ENCODE data around the gene DVL1. TPM values are rescaled to one million over a fixed set of nuclear protein-coding genes. Genes with fewer than 3 reads are reported as not detected.

The DVL1 gene
- polyA plus RNA-seq, 3 donors, result 0.41 to 29.8 (median 0.55) TPM

GRCh38 chr1:1293263-1294249, 55.7 kb downstream of the DVL1 start:
- Mint-ChIP-seq H3K27me3 (ENCODE audit: low read depth in 3 of 3) (no peaks in the 10 kb centered on the region), H3K9me3 (peaks cover 0 to 5% (median 0%) of the 10 kb centered on the region in 7 donors), H3K36me3 (peaks cover 2 to 17% of the 10 kb centered on the region in 2 donors), H3K27ac (no peak overlapping the region), H3K4me1 (no peaks in the 10 kb centered on the region), H3K4me3 (no peak overlapping the region)
- Histone ChIP-seq H3K4me1 (ENCODE audit: control insufficient read depth in 1 of 2, insufficient read depth in 2 of 2, low read length in 2 of 2) (no peaks in the 10 kb centered on the region), H3K4me3 (replicated peaks in 1 of 3; ENCODE audit: low read depth in 2 of 3, low read length in 3 of 3) (no peak overlapping the region), H3K4me2 (replicated peaks; ENCODE audit: extremely low read depth, low read length, poor library complexity, severe bottlenecking) (no peak overlapping the region), H2AFZ (ENCODE audit: insufficient read depth, low read depth, low read length, poor library complexity, severe bottlenecking) (no peak overlapping the region), H3K27me3 (ENCODE audit: control insufficient read depth in 2 of 2, insufficient read depth in 2 of 2, low read length in 2 of 2) (no peaks in the 10 kb centered on the region), H3K9ac (ENCODE audit: insufficient read depth, low read length, poor library complexity, severe bottlenecking) (no peak overlapping the region), H4K20me1 (ENCODE audit: insufficient read depth, low read length) (no peaks in the 10 kb centered on the region), H3K27ac (ENCODE audit: low read depth in 1 of 2, low read length in 2 of 2) (no peak overlapping the region), H3K36me3 (replicated peaks in 1 of 2; ENCODE audit: control insufficient read depth in 1 of 2, insufficient read depth in 2 of 2, low read length in 2 of 2) (peaks cover 23 to 39% of the 10 kb centered on the region in 2 donors), H3K9me3 (replicated peaks in 1 of 2; ENCODE audit: control insufficient read depth in 1 of 2, insufficient read depth in 1 of 2, low read length in 2 of 2) (no peaks in the 10 kb centered on the region), H3K79me2 (ENCODE audit: insufficient read depth, low read length) (no peaks in the 10 kb centered on the region)
- intact Hi-C loops (cut with micrococcal nuclease), result loop anchor here in 1 of 2 donors (5.0 kb wide), 1 partner anchor 171 kb away; no protein-coding TSS in a partner anchor
- WGBS (ENCODE audit: insufficient coverage), result 92% methylated on average over 77 of the region's 94 CpGs
- no peak for DNase-seq
- TF ChIP-seq, protein P1, sequence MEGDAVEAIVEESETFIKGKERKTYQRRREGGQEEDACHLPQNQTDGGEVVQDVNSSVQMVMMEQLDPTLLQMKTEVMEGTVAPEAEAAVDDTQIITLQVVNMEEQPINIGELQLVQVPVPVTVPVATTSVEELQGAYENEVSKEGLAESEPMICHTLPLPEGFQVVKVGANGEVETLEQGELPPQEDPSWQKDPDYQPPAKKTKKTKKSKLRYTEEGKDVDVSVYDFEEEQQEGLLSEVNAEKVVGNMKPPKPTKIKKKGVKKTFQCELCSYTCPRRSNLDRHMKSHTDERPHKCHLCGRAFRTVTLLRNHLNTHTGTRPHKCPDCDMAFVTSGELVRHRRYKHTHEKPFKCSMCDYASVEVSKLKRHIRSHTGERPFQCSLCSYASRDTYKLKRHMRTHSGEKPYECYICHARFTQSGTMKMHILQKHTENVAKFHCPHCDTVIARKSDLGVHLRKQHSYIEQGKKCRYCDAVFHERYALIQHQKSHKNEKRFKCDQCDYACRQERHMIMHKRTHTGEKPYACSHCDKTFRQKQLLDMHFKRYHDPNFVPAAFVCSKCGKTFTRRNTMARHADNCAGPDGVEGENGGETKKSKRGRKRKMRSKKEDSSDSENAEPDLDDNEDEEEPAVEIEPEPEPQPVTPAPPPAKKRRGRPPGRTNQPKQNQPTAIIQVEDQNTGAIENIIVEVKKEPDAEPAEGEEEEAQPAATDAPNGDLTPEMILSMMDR (IDR thresholded peaks at IDR 0.05), result no peak

- H3K27me3 ChIP-seq (ENCODE audit: control insufficient read depth in 2 of 2, insufficient read depth in 2 of 2, low read length in 2 of 2), result no peaks in the 10 kb centered on the region
- Mint-ChIP-seq H3K27ac (no peak overlapping the region), H3K4me3 (no peak overlapping the region), H3K27me3 (ENCODE audit: low read depth in 3 of 3) (peaks cover 0 to 1% (median 0%) of the 10 kb centered on the region in 3 donors), H3K36me3 (peaks cover 2 to 14% of the 10 kb centered on the region in 2 donors), H3K4me1 (no peaks in the 10 kb centered on the region), H3K9me3 (peaks cover 0 to 10% (median 0%) of the 10 kb centered on the region in 7 donors)
- intact Hi-C loops (cut with micrococcal nuclease), result loop anchor here in 1 of 2 donors (5.0 kb wide), 1 partner anchor 171 kb away; no protein-coding TSS in a partner anchor
- H3K27ac ChIP-seq (ENCODE audit: low read depth in 1 of 2, low read length in 2 of 2), result no peak overlapping the region
- no peaks in the 10 kb centered on the region for H3K4me1 ChIP-seq (ENCODE audit: control insufficient read depth in 1 of 2, insufficient read depth in 2 of 2, low read length in 2 of 2)
- no peaks in the 10 kb centered on the region for H3K9me3 ChIP-seq (replicated peaks in 1 of 2; ENCODE audit: control insufficient read depth in 1 of 2, insufficient read depth in 1 of 2, low read length in 2 of 2)
- H3K79me2 ChIP-seq (ENCODE audit: insufficient read depth, low read length), result no peaks in the 10 kb centered on the region
- no peaks in the 10 kb centered on the region for H4K20me1 ChIP-seq (ENCODE audit: insufficient read depth, low read length)
- TF ChIP-seq, protein P1 (IDR thresholded peaks at IDR 0.05), result no peak
- DNase-seq, result no peak
- H3K4me2 ChIP-seq (replicated peaks; ENCODE audit: extremely low read depth, low read length, poor library complexity, severe bottlenecking), result no peak overlapping the region
- 99% methylated on average over 18 of the region's 18 CpGs for WGBS (ENCODE audit: insufficient coverage)
- H2AFZ ChIP-seq (ENCODE audit: insufficient read depth, low read depth, low read length, poor library complexity, severe bottlenecking), result no peak overlapping the region
- H3K36me3 ChIP-seq (replicated peaks in 1 of 2; ENCODE audit: control insufficient read depth in 1 of 2, insufficient read depth in 2 of 2, low read length in 2 of 2), result peaks cover 19 to 37% of the 10 kb centered on the region in 2 donors
- H3K4me3 ChIP-seq (replicated peaks in 1 of 3; ENCODE audit: low read depth in 2 of 3, low read length in 3 of 3), result no peak overlapping the region
- H3K9ac ChIP-seq (ENCODE audit: insufficient read depth, low read length, poor library complexity, severe bottlenecking), result no peak overlapping the region
Observed at GRCh38 chr1:1292851-1293250, 56.4 kb downstream of the DVL1 start.

Data from CD14-positive monocyte (primary cell).